K562 (cell line): Measurements from ENCODE around the gene RASGEF1C. TPM values are rescaled to one million over a fixed set of nuclear protein-coding genes. Genes with fewer than 3 reads are reported as not detected.

Source experiments
- C11orf30 ChIP-seq: fragments of 450-650 bp; IDR thresholded peaks from 2 replicates; pipeline ENCODE4 v1.6.1; 2016; ENCODE audit warnings: low read depth, mild to moderate bottlenecking
- ELF2 ChIP-seq: fragments of 250-450 bp; sonication (Bioruptor Pico); IDR thresholded peaks from 2 replicates; pipeline ENCODE4 v1.5.0; 2021; ENCODE audit warnings: mild to moderate bottlenecking
- FOXJ2 ChIP-seq: fragments of 200-800 bp; sonication (Bioruptor generic); IDR thresholded peaks from 2 replicates; pipeline ENCODE4 v1.6.1; 2016; ENCODE audit warnings: missing genetic modification characterization, missing compliant biosample characterization
- polyA plus RNA-seq, 8 experiments: library from polyadenylated mRNA; depleted of rRNA in 4 of 8; stranded (reverse) in 5 of 8; unstranded in 3 of 8; fragments of >200 nt; fragmentation: Nextera tagmentation in 2 of 8; fragmentation: Illumina TruSeq in 1 of 8; extraction: Ambion mirVana in 2 of 8; extraction: Trizol in 1 of 8; gene quantifications; 2 replicates each; pipeline versions ENCODE4 v1.2.1 to v1.2.3, GENCODE V29; 2011 to 2014; ENCODE audit warnings: inconsistent platforms in 1 of 8, missing spikeins in 1 of 8
- total RNA-seq, 7 experiments: library from RNA; depleted of rRNA in 6 of 7; stranded (reverse); fragments of >200 nt in 6 of 7; fragmentation: Illumina TruSeq in 2 of 7; extraction: Trizol in 2 of 7; gene quantifications; 2 replicates each; pipeline versions ENCODE4 v1.2.1 to v1.2.3, GENCODE V29; 2011 to 2021; ENCODE audit warnings: low replicate concordance in 1 of 7
- TF ChIP-seq, protein P1 (sequence below), 2 experiments: fragments of 450-650 bp; formaldehyde crosslinking in 1 of 2; IDR thresholded peaks; 2 replicates each; pipeline versions ENCODE4 v1.4.0 to v1.6.1; 2014 to 2020; ENCODE audit warnings: mild to moderate bottlenecking in 2 of 2, borderline replicate concordance in 1 of 2, low read depth in 1 of 2
- TF ChIP-seq, protein P2 (sequence below): fragments of 450-650 bp; IDR thresholded peaks from 2 replicates; pipeline ENCODE4 v1.6.1; 2016; ENCODE audit warnings: low read depth
- TF ChIP-seq, protein P3 (sequence below): sonication (generic); formaldehyde crosslinking; IDR thresholded peaks from 2 replicates; pipeline ENCODE4 v1.8.0; 2022; ENCODE audit warnings: mild to moderate bottlenecking, missing genetic modification reagents

RASGEF1C gene
- total and polyA plus RNA-seq, 9 of the 15 experiments (the other 6 are each of a cell fraction or from before 2014, with no cell fraction given), result 0.04 to 1.1 (median 0.21) TPM; not detected in 4

GRCh38 chr5:180070756-180071530 lies 138.1 kb downstream of the RASGEF1C start (continued):
- TF ChIP-seq, protein P1, sequence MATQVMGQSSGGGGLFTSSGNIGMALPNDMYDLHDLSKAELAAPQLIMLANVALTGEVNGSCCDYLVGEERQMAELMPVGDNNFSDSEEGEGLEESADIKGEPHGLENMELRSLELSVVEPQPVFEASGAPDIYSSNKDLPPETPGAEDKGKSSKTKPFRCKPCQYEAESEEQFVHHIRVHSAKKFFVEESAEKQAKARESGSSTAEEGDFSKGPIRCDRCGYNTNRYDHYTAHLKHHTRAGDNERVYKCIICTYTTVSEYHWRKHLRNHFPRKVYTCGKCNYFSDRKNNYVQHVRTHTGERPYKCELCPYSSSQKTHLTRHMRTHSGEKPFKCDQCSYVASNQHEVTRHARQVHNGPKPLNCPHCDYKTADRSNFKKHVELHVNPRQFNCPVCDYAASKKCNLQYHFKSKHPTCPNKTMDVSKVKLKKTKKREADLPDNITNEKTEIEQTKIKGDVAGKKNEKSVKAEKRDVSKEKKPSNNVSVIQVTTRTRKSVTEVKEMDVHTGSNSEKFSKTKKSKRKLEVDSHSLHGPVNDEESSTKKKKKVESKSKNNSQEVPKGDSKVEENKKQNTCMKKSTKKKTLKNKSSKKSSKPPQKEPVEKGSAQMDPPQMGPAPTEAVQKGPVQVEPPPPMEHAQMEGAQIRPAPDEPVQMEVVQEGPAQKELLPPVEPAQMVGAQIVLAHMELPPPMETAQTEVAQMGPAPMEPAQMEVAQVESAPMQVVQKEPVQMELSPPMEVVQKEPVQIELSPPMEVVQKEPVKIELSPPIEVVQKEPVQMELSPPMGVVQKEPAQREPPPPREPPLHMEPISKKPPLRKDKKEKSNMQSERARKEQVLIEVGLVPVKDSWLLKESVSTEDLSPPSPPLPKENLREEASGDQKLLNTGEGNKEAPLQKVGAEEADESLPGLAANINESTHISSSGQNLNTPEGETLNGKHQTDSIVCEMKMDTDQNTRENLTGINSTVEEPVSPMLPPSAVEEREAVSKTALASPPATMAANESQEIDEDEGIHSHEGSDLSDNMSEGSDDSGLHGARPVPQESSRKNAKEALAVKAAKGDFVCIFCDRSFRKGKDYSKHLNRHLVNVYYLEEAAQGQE (IDR thresholded peaks at IDR 0.05; ENCODE audit: borderline replicate concordance), result no peak
- TF ChIP-seq, protein P1 (CRISPR knock-in tag; IDR thresholded peaks at IDR 0.05; ENCODE audit: low read depth), result peak; percentile 28; the same call in 1 of the 2 replicates
- TF ChIP-seq, protein P2, sequence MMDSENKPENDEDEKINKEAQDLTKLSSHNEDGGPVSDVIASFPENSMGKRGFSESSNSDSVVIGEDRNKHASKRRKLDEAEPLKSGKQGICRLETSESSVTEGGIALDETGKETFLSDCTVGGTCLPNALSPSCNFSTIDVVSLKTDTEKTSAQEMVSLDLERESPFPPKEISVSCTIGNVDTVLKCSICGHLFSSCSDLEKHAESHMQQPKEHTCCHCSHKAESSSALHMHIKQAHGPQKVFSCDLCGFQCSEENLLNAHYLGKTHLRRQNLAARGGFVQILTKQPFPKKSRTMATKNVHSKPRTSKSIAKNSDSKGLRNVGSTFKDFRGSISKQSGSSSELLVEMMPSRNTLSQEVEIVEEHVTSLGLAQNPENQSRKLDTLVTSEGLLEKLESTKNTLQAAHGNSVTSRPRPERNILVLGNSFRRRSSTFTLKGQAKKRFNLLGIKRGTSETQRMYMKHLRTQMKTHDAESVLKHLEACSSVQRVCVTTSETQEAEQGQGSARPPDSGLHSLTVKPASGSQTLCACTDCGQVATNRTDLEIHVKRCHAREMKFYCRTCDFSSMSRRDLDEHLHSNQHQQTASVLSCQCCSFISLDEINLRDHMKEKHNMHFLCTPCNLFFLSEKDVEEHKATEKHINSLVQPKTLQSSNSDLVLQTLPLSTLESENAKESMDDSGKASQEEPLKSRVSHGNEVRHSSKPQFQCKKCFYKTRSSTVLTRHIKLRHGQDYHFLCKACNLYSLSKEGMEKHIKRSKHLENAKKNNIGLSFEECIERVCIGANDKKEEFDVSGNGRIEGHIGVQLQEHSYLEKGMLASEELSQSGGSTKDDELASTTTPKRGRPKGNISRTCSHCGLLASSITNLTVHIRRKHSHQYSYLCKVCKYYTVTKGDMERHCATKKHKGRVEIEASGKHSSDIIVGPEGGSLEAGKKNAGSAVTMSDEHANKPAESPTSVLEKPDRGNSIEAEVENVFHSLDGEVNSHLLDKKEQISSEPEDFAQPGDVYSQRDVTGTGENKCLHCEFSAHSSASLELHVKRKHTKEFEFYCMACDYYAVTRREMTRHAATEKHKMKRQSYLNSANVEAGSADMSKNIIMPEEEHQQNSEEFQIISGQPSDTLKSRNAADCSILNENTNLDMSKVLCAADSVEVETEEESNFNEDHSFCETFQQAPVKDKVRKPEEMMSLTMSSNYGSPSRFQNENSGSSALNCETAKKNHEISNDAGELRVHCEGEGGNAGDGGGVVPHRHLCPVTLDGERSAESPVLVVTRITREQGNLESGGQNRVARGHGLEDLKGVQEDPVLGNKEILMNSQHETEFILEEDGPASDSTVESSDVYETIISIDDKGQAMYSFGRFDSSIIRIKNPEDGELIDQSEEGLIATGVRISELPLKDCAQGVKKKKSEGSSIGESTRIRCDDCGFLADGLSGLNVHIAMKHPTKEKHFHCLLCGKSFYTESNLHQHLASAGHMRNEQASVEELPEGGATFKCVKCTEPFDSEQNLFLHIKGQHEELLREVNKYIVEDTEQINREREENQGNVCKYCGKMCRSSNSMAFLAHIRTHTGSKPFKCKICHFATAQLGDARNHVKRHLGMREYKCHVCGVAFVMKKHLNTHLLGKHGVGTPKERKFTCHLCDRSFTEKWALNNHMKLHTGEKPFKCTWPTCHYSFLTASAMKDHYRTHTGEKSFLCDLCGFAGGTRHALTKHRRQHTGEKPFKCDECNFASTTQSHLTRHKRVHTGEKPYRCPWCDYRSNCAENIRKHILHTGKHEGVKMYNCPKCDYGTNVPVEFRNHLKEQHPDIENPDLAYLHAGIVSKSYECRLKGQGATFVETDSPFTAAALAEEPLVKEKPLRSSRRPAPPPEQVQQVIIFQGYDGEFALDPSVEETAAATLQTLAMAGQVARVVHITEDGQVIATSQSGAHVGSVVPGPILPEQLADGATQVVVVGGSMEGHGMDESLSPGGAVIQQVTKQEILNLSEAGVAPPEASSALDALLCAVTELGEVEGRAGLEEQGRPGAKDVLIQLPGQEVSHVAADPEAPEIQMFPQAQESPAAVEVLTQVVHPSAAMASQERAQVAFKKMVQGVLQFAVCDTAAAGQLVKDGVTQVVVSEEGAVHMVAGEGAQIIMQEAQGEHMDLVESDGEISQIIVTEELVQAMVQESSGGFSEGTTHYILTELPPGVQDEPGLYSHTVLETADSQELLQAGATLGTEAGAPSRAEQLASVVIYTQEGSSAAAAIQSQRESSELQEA, result no peak
- no peak for TF ChIP-seq C11orf30
- TF ChIP-seq ELF2 (CRISPR knock-in tag), result no peak
- TF ChIP-seq, protein P3, sequence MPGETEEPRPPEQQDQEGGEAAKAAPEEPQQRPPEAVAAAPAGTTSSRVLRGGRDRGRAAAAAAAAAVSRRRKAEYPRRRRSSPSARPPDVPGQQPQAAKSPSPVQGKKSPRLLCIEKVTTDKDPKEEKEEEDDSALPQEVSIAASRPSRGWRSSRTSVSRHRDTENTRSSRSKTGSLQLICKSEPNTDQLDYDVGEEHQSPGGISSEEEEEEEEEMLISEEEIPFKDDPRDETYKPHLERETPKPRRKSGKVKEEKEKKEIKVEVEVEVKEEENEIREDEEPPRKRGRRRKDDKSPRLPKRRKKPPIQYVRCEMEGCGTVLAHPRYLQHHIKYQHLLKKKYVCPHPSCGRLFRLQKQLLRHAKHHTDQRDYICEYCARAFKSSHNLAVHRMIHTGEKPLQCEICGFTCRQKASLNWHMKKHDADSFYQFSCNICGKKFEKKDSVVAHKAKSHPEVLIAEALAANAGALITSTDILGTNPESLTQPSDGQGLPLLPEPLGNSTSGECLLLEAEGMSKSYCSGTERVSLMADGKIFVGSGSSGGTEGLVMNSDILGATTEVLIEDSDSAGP (CRISPR knock-in tag), result no peak
- no peak for TF ChIP-seq FOXJ2 (tag)
